Measurements from ENCODE around the gene GMCL2. TPM values are rescaled to one million over a fixed set of nuclear protein-coding genes. Genes with fewer than 3 reads are reported as not detected.

GMCL2 gene, protein sequence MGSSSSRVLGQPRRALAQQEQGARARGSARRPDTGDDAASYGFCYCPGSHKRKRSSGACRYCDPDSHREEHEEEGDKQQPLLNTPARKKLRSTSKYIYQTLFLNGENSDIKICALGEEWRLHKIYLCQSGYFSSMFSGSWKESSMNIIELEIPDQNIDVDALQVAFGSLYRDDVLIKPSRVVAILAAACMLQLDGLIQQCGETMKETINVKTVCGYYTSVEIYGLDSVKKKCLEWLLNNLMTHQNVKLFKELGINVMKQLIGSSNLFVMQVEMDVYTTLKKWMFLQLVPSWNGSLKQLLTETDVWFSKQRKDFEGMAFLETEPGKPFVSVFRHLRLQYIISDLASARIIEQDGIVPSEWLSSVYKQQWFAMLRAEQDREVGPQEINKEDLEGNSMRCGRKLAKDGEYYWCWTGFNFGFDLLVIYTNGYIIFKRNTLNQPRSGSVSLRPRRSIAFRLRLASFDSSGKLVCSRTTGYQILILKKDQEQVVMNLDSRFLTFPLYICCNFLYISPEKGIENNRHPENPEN
- polyA plus RNA-seq, result not detected

DNA sequence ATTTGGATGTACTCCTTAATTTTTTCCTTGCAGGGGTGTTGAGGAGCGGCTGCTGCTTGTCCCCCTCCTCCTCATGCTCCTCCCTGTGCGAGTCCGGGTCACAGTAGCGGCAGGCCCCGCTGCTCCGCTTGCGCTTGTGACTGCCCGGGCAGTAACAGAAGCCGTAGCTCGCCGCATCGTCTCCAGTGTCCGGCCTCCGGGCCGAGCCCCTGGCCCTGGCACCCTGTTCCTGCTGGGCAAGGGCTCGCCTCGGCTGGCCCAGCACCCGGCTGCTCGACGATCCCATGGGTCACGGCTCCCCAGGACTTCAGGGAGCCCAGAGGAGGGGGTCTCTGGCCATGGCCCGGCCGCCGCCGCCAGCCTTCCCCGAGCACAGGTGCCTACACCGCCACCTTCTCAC lies at the start of gene GMCL2:
Gene GMCL2, minus strand, starts transcription at position 358 of the 400 bp plus-strand sequence. Its CDS starts 72 bp downstream, at position 286.
- Histone ChIP-seq H3K36me3 (ENCODE audit: control insufficient read depth in 2 of 2, insufficient read depth in 2 of 2, low read length in 1 of 2) (no peaks in the 10 kb centered on the region), H3K27me3 (ENCODE audit: control insufficient read depth in 1 of 2, insufficient read depth in 2 of 2, low read length in 2 of 2) (no peaks in the 10 kb centered on the region), H3K9me3 (ENCODE audit: control insufficient read depth in 2 of 2, insufficient read depth in 1 of 2, low read depth in 1 of 2, low read length in 1 of 2) (no peaks in the 10 kb centered on the region), H3K27ac (ENCODE audit: low read depth in 2 of 2, low read length in 1 of 2) (no peak within 1 kb of the TSS), H3K4me3 (ENCODE audit: low read depth in 1 of 2, low read length in 2 of 2) (no peak within 1 kb of the TSS), H3K4me1 (ENCODE audit: control insufficient read depth in 2 of 2, insufficient read depth in 2 of 2, low read length in 1 of 2) (no peaks in the 10 kb centered on the region)
- 67 to 83% methylated on average over 27 of the region's 27 CpGs for WGBS, 2 donors

DNA sequence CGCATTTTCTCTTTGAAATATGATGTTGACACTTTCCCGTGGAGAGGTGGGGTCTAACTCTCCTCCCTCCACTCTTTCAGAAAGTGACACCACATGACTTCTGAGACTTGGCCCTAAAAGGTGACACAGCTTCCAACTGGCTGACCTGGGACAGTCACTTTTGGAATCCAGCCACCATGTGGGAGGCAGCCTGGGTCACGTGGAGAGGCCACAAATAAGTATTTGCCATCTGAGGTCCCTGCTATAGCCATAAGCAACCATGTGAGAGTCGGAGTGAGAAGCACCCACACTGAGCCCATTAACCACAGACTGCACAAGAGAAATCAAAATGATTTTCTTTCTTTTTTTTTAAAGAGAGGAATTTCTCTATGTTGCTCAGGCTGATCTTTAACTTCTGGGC lies 49.5 kb upstream of the GMCL2 start:
- no peaks in the 10 kb centered on the region for H3K9me3 ChIP-seq (ENCODE audit: control insufficient read depth in 2 of 2, insufficient read depth in 1 of 2, low read depth in 1 of 2, low read length in 1 of 2)
- H3K4me1 ChIP-seq (ENCODE audit: control insufficient read depth in 2 of 2, insufficient read depth in 2 of 2, low read length in 1 of 2), result peaks cover under 1 to 4% of the 10 kb centered on the region in 2 donors
- H3K4me3 ChIP-seq (ENCODE audit: low read depth in 1 of 2, low read length in 2 of 2), result no peak overlapping the region
- H3K36me3 ChIP-seq (ENCODE audit: control insufficient read depth in 2 of 2, insufficient read depth in 2 of 2, low read length in 1 of 2), result no peaks in the 10 kb centered on the region
- H3K27ac ChIP-seq (ENCODE audit: low read depth in 2 of 2, low read length in 1 of 2), result no peak overlapping the region
- 53 to 59% methylated on average over 4 of the region's 4 CpGs for WGBS, 2 donors
- no peaks in the 10 kb centered on the region for H3K27me3 ChIP-seq (ENCODE audit: control insufficient read depth in 1 of 2, insufficient read depth in 2 of 2, low read length in 2 of 2)

DNA sequence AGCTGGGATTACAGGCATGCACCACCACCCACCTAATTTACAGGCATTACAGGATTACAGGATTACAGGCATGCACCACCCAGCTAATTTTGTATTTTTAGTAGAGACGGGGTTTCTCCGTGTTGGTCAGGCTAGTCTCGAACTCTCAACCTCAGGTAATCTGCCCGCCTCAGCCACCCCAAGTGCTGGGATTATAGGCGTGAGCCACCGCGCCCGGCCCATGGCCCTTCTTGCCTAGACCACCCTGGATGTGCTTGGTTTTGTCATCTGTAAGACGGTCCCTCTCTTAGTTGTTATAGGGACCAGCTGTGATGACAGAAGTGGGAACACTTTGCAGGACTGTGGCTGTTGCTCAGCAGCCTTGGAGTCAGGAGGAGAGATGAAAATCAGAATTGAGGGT lies 49.0 kb upstream of the GMCL2 start:
- peaks cover 6 to 10% of the 10 kb centered on the region in 2 donors for H3K4me1 ChIP-seq (ENCODE audit: control insufficient read depth in 2 of 2, insufficient read depth in 2 of 2, low read length in 1 of 2)
- no peaks in the 10 kb centered on the region for H3K9me3 ChIP-seq (ENCODE audit: control insufficient read depth in 2 of 2, insufficient read depth in 1 of 2, low read depth in 1 of 2, low read length in 1 of 2)
- H3K27me3 ChIP-seq (ENCODE audit: control insufficient read depth in 1 of 2, insufficient read depth in 2 of 2, low read length in 2 of 2), result no peaks in the 10 kb centered on the region
- peaks cover 0 to 1% of the 10 kb centered on the region in 2 donors for H3K36me3 ChIP-seq (ENCODE audit: control insufficient read depth in 2 of 2, insufficient read depth in 2 of 2, low read length in 1 of 2)
- no peak overlapping the region for H3K4me3 ChIP-seq (ENCODE audit: low read depth in 1 of 2, low read length in 2 of 2)
- WGBS, 2 donors, result 92 to 98% methylated on average over 9 of the region's 9 CpGs
- no peak overlapping the region for H3K27ac ChIP-seq (ENCODE audit: low read depth in 2 of 2, low read length in 1 of 2)

DNA sequence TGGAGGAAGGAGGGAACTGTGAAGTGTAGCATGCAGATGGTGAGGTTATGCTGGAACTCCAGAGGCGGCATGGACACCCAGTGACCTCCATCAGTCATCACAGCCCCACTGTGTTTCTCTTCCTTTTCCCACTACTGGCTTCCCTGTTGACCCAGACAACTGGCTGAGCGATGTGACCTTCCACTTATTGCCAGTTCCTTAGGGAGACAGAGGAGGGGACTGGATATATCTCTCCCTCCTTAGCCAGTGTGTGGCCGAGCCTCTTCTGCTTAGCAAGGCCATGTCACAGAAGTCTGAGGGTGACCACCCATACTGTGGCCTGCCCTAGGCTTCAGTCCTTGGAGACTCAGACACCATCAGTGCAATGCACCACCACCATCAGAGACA lies 48.4 kb upstream of the GMCL2 start:
- peaks cover 9 to 13% of the 10 kb centered on the region in 2 donors for H3K4me1 ChIP-seq (ENCODE audit: control insufficient read depth in 2 of 2, insufficient read depth in 2 of 2, low read length in 1 of 2)
- 85 to 88% methylated on average over 3 of the region's 3 CpGs for WGBS, 2 donors
- H3K36me3 ChIP-seq (ENCODE audit: control insufficient read depth in 2 of 2, insufficient read depth in 2 of 2, low read length in 1 of 2), result peaks cover 0 to 4% of the 10 kb centered on the region in 2 donors
- no peak overlapping the region for H3K27ac ChIP-seq (ENCODE audit: low read depth in 2 of 2, low read length in 1 of 2)
- no peaks in the 10 kb centered on the region for H3K27me3 ChIP-seq (ENCODE audit: control insufficient read depth in 1 of 2, insufficient read depth in 2 of 2, low read length in 2 of 2)
- H3K9me3 ChIP-seq (ENCODE audit: control insufficient read depth in 2 of 2, insufficient read depth in 1 of 2, low read depth in 1 of 2, low read length in 1 of 2), result no peaks in the 10 kb centered on the region
- no peak overlapping the region for H3K4me3 ChIP-seq (ENCODE audit: low read depth in 1 of 2, low read length in 2 of 2)

DNA sequence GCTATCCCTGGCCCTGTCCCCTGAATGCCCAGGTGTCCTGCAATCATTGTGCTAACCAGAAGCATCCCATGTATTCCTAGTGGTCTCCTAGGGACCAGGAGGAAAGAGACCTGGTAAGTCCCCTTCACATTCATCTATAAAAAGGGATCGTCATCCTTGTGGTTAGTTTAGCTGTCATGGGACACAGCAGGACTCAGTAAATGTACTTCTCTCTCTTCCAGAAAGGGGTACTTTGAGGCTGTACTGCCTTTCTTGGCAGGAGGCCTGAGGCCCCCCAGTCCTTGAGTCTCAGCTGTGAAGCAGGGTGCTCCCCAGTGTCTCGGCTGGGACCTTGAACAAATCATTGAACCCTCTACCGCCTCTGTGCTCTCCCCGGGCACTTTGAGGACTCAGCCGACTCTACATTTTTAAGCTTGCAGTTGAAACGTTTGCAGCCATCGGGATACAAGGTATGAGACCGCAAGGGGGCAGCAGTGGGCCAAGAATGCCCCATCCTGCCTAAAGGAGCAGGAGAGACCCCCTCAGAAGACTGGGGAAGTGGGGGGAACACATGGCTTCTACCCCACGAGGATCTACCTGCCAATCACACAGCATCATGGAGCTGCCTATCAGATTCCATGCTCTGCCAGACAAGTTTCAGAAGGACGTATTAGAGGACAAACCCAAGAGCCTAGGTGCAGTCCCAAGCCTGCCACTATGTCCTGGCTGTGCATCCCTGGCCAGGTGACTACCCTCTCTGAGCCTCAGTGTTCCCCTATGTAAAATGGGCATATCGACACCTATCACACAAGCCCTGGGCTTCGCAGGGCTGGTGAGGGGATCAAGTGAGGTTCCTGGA lies 47.8 kb upstream of the GMCL2 start:
- H3K4me3 ChIP-seq (ENCODE audit: low read depth in 1 of 2, low read length in 2 of 2), result no peak overlapping the region
- peaks cover 9 to 13% of the 10 kb centered on the region in 2 donors for H3K4me1 ChIP-seq (ENCODE audit: control insufficient read depth in 2 of 2, insufficient read depth in 2 of 2, low read length in 1 of 2)
- peak overlapping the region in 1 of 2 donors; percentile 42 for H3K27ac ChIP-seq (ENCODE audit: low read depth in 2 of 2, low read length in 1 of 2)
- WGBS, 2 donors, result 26 to 28% methylated on average over 12 of the region's 12 CpGs
- H3K27me3 ChIP-seq (ENCODE audit: control insufficient read depth in 1 of 2, insufficient read depth in 2 of 2, low read length in 2 of 2), result no peaks in the 10 kb centered on the region
- peaks cover 0 to 5% of the 10 kb centered on the region in 2 donors for H3K36me3 ChIP-seq (ENCODE audit: control insufficient read depth in 2 of 2, insufficient read depth in 2 of 2, low read length in 1 of 2)
- H3K9me3 ChIP-seq (ENCODE audit: control insufficient read depth in 2 of 2, insufficient read depth in 1 of 2, low read depth in 1 of 2, low read length in 1 of 2), result no peaks in the 10 kb centered on the region

DNA sequence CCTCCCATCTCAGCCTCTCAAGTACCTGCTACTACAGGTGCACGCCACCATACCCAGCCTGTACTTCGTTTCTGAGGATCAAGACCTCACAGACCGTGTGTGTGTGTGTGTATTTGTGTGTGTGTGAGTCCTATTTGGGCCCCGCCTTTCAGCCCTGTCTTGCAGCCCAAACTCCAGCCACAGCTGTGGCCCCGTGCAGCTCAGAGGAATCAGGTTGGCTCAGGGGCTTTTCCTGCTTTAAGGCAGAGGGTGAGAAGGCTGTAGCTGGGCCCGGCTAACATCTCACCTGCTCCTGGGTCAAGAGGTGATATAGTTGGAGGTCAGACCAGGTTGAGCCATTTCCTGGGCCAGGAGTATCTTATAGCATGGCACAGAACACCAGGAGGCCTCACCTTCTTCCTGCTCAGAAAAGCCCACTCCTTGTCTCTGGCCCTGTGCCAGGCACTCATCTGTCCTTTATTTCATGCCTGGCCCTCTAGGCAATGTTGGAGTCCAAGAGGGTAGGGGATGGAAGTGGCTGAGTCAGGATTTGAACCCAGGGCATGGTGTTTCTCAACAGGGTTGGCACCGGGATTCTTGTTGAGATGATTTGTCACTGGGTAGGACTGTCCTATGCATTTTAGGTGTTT lies 47.1 kb upstream of the GMCL2 start:
- H3K4me3 ChIP-seq (ENCODE audit: low read depth in 1 of 2, low read length in 2 of 2), result no peak overlapping the region
- peaks cover 9 to 13% of the 10 kb centered on the region in 2 donors for H3K4me1 ChIP-seq (ENCODE audit: control insufficient read depth in 2 of 2, insufficient read depth in 2 of 2, low read length in 1 of 2)
- no peak overlapping the region for H3K27ac ChIP-seq (ENCODE audit: low read depth in 2 of 2, low read length in 1 of 2)
- WGBS, 2 donors, result 84 to 86% methylated on average over 7 of the region's 7 CpGs
- H3K36me3 ChIP-seq (ENCODE audit: control insufficient read depth in 2 of 2, insufficient read depth in 2 of 2, low read length in 1 of 2), result peaks cover 0 to 11% of the 10 kb centered on the region in 2 donors
- H3K27me3 ChIP-seq (ENCODE audit: control insufficient read depth in 1 of 2, insufficient read depth in 2 of 2, low read length in 2 of 2), result no peaks in the 10 kb centered on the region
- H3K9me3 ChIP-seq (ENCODE audit: control insufficient read depth in 2 of 2, insufficient read depth in 1 of 2, low read depth in 1 of 2, low read length in 1 of 2), result no peaks in the 10 kb centered on the region

DNA sequence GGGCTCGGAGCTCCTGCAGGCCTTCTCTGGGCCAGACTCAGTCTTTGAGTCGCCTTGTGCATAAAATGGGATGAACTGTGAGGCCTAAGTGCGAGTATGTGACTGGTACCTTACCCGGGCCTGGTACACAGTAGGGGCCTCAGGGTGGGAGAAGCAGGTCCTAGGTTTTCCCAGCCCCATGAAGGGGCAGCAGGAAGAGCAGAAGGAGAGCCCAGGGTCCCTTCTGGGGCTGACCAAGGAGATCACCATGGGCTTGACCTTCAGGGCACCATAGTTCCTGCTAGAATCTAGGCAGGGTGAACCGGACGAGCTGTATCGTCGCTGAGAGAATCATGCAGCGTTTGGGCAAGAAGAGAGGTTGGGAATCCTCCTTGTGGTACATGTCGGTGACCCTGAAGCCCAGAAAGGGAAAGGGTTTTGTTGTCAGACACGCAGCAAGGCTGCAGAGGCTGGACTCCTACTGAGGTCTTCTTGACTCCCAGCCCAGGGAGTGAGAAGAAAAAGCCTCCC lies 45.8 kb upstream of the GMCL2 start:
- peak overlapping the region; percentile 94 to 95 for H3K27ac ChIP-seq (ENCODE audit: low read depth in 2 of 2, low read length in 1 of 2)
- 65 to 68% methylated on average over 11 of the region's 11 CpGs for WGBS, 2 donors
- H3K9me3 ChIP-seq (ENCODE audit: control insufficient read depth in 2 of 2, insufficient read depth in 1 of 2, low read depth in 1 of 2, low read length in 1 of 2), result no peaks in the 10 kb centered on the region
- H3K27me3 ChIP-seq (ENCODE audit: control insufficient read depth in 1 of 2, insufficient read depth in 2 of 2, low read length in 2 of 2), result no peaks in the 10 kb centered on the region
- peak overlapping the region; percentile 59 to 78 for H3K4me3 ChIP-seq (ENCODE audit: low read depth in 1 of 2, low read length in 2 of 2)
- H3K4me1 ChIP-seq (ENCODE audit: control insufficient read depth in 2 of 2, insufficient read depth in 2 of 2, low read length in 1 of 2), result peaks cover 9 to 10% of the 10 kb centered on the region in 2 donors
- H3K36me3 ChIP-seq (ENCODE audit: control insufficient read depth in 2 of 2, insufficient read depth in 2 of 2, low read length in 1 of 2), result peaks cover 0 to 16% of the 10 kb centered on the region in 2 donors

DNA sequence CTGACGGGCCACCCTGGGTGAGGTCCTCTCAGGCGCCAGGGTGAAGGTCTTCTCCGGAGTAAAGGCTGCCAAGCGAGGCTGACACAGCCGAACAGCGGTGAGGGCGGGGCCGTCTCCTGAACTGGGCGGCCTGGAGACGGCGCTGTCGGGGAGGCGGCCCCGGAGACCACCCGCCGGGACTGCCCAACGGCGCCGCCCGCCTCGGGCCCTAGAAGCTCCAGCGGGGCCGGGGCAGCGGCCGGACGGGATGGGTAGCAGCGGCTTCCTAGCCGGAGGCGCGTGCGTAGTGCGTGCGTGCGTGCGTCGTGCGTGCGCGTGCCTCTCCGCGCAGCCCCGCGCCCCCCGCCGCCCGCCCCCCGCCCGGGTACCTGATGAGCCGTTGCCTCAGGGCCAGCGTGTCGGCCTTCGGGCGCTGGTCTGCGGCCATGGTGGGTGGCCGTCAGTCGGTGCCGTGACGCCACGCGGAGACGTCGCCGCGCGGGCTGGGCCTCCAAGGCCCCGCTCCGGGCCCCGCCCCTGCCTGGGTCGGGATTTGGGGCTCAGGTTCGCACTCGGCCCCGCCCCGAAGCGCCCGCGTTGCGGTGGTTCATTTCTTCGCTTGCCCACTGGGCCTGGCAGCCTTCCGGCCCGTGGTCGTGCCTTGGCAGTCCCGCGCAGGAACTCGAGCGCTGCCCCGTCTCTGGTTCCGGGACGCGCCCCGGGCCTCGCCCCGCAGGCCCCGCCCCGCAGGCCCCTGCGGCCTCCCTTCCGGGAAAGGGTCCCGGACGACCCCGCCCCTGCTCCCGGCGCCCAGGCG lies 45.2 kb upstream of the GMCL2 start, which contains the start of gene PHYKPL:
Gene PHYKPL, minus strand, starts transcription at position 679 of the 796 bp plus-strand sequence. Its CDS starts 252 bp downstream, at position 427.
- no peaks in the 10 kb centered on the region for H3K9me3 ChIP-seq (ENCODE audit: control insufficient read depth in 2 of 2, insufficient read depth in 1 of 2, low read depth in 1 of 2, low read length in 1 of 2)
- WGBS, 2 donors, result 0 to 1% methylated on average over 67 to 102 of the region's 102 CpGs
- peaks cover 0 to 18% of the 10 kb centered on the region in 2 donors for H3K36me3 ChIP-seq (ENCODE audit: control insufficient read depth in 2 of 2, insufficient read depth in 2 of 2, low read length in 1 of 2)
- H3K4me1 ChIP-seq (ENCODE audit: control insufficient read depth in 2 of 2, insufficient read depth in 2 of 2, low read length in 1 of 2), result peaks cover 9 to 10% of the 10 kb centered on the region in 2 donors
- H3K27ac ChIP-seq (ENCODE audit: low read depth in 2 of 2, low read length in 1 of 2), result peak within 1 kb of the TSS; percentile 94 to 95
- H3K4me3 ChIP-seq (ENCODE audit: low read depth in 1 of 2, low read length in 2 of 2), result peak within 1 kb of the TSS; percentile 59 to 78
- no peaks in the 10 kb centered on the region for H3K27me3 ChIP-seq (ENCODE audit: control insufficient read depth in 1 of 2, insufficient read depth in 2 of 2, low read length in 2 of 2)
